ENCODE results near the gene EXOC7. TPM values are rescaled to one million over a fixed set of nuclear protein-coding genes. Genes with fewer than 3 reads are reported as not detected.

EXOC7 gene, protein sequence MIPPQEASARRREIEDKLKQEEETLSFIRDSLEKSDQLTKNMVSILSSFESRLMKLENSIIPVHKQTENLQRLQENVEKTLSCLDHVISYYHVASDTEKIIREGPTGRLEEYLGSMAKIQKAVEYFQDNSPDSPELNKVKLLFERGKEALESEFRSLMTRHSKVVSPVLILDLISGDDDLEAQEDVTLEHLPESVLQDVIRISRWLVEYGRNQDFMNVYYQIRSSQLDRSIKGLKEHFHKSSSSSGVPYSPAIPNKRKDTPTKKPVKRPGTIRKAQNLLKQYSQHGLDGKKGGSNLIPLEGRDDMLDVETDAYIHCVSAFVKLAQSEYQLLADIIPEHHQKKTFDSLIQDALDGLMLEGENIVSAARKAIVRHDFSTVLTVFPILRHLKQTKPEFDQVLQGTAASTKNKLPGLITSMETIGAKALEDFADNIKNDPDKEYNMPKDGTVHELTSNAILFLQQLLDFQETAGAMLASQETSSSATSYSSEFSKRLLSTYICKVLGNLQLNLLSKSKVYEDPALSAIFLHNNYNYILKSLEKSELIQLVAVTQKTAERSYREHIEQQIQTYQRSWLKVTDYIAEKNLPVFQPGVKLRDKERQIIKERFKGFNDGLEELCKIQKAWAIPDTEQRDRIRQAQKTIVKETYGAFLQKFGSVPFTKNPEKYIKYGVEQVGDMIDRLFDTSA
- 142 TPM for total RNA-seq

DNA sequence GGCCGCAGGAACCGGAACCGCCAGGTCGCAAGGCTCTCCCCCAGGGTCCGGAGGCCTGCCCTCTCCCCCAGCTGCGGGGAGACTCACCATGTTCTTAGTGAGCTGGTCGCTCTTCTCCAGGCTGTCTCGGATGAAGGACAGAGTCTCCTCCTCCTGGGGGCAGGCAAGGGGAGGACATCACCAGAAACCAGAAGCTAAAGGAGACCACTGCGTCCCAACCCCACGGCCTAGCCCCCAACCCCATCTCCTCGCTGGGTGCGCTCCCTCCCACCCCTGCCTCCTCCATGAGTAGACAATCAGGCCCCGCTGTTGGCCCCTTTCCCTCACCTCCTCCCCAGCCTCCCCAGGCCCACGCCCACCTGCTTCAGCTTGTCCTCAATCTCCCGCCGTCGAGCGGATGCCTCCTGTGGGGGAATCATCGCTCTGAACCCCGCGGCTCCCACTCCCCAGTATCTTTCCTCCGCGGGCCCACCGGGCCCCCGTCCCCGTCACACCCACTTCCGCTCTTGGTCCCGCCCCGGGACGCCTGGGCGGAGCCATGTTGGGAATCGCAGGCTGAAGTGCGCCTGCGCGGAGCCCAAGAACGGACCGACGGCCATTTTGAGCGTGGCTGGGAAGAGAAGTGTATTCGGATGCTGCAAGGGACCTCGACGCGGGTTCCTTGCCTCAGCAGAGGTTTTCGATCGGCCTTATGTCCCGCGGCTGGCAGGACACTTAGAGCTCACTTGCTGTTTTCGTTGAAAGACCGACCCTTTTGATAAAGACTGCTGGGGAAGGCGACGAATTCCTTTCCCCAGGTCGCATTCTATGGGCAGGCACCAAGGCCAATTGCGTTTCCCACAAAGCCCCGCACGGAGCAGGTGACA lies at the start of gene EXOC7:
Gene EXOC7, minus strand, starts transcription at position 514 of the 866 bp plus-strand sequence. Its CDS starts 95 bp downstream, at position 419.

DNA sequence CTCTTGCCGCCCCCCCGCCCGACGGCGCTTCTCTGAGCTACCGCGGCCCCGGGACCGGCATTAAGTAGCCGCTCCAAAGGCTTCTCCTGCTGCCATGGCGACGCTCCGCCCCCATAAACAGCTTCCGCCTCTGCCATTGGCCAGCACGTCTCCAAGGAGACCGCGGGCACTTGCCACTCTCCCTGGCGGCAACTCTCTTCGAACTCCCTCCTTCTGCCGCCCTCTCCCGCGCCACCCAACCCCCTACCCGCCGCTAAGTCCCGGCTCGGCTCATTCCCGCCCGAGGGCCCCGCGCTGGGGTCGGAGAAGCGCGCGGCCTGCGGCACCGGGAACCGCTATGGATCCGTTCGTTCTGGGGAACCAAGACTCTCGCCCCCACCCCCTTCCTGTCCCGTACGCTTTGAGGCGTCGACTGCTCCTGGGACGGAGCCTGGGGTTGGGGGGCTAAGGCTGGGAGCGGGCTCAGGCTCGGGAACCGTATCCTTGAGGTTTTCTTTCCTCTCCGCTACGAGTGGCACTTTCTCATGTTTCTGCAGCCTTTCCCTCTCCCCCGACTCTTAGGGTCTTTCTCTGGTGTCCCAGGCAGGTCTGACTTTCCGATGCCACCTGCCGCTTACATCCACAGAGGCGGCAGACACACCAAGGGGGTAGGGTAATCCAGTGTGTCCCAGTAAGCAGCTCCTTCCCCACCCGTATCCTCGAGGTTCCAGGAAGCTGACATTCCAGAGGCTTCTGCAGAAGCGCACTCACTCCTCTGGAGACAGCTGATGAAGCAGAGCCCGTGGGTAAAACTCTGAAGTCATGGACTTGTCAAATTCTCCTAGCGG lies 37.8 kb upstream of the EXOC7 start, which contains the start of gene FOXJ1:
Gene FOXJ1, minus strand, starts transcription at position 34 of the 827 bp plus-strand sequence. CDS start 850 bp downstream, outside the sequence.

DNA sequence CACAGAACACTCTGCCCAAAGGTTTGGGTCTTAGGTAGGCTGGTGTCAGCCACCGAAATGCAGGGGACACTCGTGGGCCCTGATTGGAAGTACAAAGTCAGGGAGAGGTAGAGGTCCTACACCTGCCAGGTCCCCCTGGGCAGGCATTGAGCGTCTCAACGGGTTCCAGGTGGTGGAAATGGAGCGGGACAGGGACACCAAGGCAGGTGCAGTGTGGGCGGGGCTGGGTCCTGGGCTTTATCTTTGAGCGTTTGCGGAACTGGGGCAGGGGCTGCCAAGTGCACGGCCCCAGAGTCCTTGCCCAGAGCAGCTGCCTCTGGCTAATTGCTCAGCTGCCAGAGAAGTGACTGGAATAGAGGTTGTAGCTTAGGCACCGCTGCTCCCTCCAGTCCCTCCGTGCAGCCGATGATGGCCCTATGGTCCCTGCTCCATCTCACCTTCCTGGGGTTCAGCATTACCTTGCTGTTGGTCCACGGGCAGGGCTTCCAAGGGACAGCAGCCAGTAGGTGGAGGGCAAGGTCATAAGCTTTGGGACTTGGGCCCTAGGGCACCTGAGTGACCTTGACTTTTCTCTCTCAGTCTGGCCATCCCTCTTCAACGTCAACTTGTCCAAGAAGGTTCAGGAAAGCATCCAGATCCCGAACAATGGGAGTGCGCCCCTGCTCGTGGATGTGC lies 24.6 kb downstream of the EXOC7 start, which contains the start of gene ZACN:
Gene ZACN, plus strand, starts transcription at position 323 of the 675 bp plus-strand sequence. Its CDS starts 83 bp downstream, at position 406.

DNA sequence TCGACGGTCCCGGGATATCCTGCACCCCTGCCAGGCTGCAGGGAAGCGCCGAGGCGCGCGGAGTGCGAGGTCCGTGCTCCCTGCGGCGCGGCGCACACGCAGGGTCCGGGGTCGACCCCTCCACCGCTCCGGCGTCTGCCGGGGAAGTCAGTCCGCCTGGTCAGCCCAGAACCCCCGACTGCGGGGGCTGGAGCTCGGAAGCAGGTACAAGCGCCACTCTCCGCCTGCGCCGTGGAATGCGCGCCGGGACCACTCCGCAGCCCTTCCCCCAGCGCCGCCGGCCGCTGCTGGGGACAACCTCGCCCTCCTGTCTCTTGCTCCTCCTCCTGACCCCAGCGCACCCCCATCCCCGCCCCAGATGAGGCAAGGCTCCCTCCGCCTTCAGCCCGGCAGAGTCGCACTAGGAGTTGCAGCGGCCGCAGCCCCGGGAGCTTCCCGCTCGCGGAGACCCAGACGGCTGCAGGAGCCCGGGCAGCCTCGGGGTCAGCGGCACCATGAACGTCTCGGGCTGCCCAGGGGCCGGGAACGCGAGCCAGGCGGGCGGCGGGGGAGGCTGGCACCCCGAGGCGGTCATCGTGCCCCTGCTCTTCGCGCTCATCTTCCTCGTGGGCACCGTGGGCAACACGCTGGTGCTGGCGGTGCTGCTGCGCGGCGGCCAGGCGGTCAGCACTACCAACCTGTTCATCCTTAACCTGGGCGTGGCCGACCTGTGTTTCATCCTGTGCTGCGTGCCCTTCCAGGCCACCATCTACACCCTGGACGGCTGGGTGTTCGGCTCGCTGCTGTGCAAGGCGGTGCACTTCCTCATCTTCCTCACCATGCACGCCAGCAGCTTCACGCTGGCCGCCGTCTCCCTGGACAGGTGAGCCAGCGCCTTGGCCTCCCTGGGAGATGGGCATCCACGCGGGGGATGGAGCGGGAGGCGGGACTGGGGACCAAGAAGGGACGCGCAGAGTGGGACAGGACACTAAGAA lies 28.9 kb downstream of the EXOC7 start, which contains the start of gene GALR2:
Gene GALR2, plus strand, starts transcription at position 392 of the 974 bp plus-strand sequence. Its CDS starts 103 bp downstream, at position 495.

DNA sequence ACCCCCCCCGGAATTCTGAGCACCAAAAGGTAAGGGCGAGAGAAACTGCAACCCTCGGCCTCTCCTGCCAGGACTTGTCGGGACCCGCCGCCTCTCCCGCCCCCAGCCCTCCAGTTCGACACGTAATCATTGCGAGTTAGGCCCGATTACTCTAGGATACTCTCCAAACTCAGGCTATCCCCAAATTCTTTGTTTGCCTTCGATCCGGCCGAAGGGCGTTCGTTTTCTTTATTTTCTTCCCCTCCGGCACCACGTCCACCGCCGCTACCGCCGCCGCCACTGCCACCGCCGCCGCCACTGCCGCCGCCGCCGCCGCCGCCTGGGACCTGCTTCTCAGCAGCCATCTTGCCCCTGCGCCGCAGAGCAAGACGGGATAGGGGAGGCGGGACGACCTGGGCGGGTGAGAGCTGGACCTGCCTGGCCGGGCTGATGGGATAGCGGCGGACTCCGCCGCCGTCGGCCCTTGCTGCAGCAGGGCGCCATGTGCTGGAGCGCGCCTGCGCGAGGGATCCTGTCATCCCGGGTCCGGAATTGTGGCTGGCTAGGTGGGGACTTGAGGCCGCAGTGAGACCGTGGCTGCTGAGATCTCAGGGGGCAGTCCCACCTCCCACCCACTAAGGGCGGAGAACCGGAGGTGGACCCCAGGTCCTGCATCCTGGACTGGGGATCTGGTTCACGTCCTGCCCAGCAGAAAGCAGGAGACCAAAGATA lies 31.3 kb downstream of the EXOC7 start, which contains the start of gene SRP68:
Gene SRP68, minus strand, starts transcription at position 370 of the 711 bp plus-strand sequence. Its CDS starts 26 bp downstream, at position 344.

Small RNA genes lying within 50 kb of the gene (small RNA-seq; reads per million reads assigned to genes)
- gene MIR6868 (ENCODE audit: low replicate concordance): 0.23 reads per million, percentile 9 among the genes with 10 or more reads in this experiment

Other genes starting within 250 kb of the EXOC7 start
- 38.6 TPM for gene WBP2, start 248.5 kb downstream of the EXOC7 start, total RNA-seq
- 25.9 TPM for gene TRIM47, start 225.2 kb downstream of the EXOC7 start, total RNA-seq
- 23.2 TPM for gene TRIM65, start 206.8 kb downstream of the EXOC7 start, total RNA-seq
- gene MRPL38, start 198.9 kb downstream of the EXOC7 start, total RNA-seq: 61.1 TPM
- 16.5 TPM for gene FBF1, start 162.7 kb downstream of the EXOC7 start, total RNA-seq
- 56.1 TPM for gene ACOX1, start 124.6 kb downstream of the EXOC7 start, total RNA-seq
- gene TEN1, start 124.5 kb downstream of the EXOC7 start, total RNA-seq: 24.6 TPM
- gene CDK3, start 102.9 kb downstream of the EXOC7 start, total RNA-seq: 7.3 TPM
- 28.3 TPM for gene EVPL, start 76.5 kb downstream of the EXOC7 start, total RNA-seq
- 52.5 TPM for gene SRP68, start 31.3 kb downstream of the EXOC7 start, total RNA-seq
- 0.12 TPM for gene GALR2, start 29.0 kb downstream of the EXOC7 start, total RNA-seq
- gene ZACN, start 24.6 kb downstream of the EXOC7 start, total RNA-seq: not detected
- gene FOXJ1, start 37.5 kb upstream of the EXOC7 start, total RNA-seq: 21.6 TPM
- 13.4 TPM for gene RNF157, start 136.7 kb upstream of the EXOC7 start, total RNA-seq
- gene UBALD2, start 161.6 kb upstream of the EXOC7 start, total RNA-seq: 15.1 TPM
- gene QRICH2, start 204.5 kb upstream of the EXOC7 start, total RNA-seq: 4.3 TPM